ENCODE data around the gene CHRD.

DNA sequence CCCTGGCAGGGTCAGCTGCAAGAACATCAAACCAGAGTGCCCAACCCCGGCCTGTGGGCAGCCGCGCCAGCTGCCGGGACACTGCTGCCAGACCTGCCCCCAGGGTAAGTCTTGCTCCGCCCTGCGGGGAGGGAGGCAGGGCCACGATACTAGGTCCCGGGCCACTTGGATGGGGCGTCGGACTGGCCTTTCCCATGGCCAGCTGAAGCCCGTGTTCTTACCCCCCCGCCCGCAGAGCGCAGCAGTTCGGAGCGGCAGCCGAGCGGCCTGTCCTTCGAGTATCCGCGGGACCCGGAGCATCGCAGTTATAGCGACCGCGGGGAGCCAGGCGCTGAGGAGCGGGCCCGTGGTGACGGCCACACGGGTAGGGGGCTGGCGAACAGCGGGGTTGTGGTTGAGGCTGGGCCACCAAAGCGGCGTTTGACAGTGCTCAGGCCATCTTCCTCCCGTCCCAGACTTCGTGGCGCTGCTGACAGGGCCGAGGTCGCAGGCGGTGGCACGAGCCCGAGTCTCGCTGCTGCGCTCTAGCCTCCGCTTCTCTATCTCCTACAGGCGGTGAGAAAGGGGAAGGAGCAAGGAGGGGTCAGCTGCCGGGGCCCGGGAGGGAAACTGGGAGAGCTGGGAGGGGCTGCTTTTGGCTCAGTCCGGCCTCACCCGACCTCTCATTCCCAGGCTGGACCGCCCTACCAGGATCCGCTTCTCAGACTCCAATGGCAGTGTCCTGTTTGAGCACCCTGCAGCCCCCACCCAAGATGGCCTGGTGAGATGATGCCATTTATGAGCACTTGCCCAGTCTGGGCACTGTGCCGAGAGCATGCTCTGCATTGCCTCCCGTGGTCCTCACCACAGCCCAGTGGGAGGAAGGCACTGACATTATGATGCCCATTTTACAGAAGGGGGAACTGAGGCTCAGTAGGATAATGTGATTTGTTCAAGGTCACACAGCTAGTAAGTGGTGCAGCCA lies 1.7 kb downstream of the CHRD start:
- no peak for TF ChIP-seq FOSL2 (IDR thresholded peaks at IDR 0.05; ENCODE audit: borderline replicate concordance, low read depth)
- TF ChIP-seq POLR2AphosphoS5 (IDR thresholded peaks at IDR 0.05; ENCODE audit: low read depth, low read length), result no peak
- TF ChIP-seq CHD2 (IDR thresholded peaks at IDR 0.05; ENCODE audit: low read length, partially characterized antibody), result no peak
- no peak for TF ChIP-seq YY1 (IDR thresholded peaks at IDR 0.05; ENCODE audit: low read depth)
